Stimulated activated CD8-positive, alpha-beta memory T cell treated with anti-CD3 and anti-CD28 coated beads, Interleukin-15, amount 100 ng/mL, for 1 hour (primary cell): ENCODE results near the gene MYCL.
"Not testable (repeated sequence)": the region's sequence is repeated elsewhere in the genome, so short reads cannot be mapped to it uniquely, and the experiment has no call there.

Source experiments
- DNase-seq: peaks from one replicate; pipeline ENCODE4 v3.0.0-alpha.2; 2020; ENCODE audit warnings: low read depth

Gene MYCL

GRCh38 chr1:39917825-39918224 lies 16.1 kb upstream of the MYCL start:
- no peak for DNase-seq

- no peak for DNase-seq
Measured at GRCh38 chr1:39915499-39916129, 13.9 kb upstream of the MYCL start.

- not testable (repeated sequence) for DNase-seq
Measured at GRCh38 chr1:39913136-39913535, 11.4 kb upstream of the MYCL start.

- no peak for DNase-seq
Measured at GRCh38 chr1:39910263-39910662, 8.5 kb upstream of the MYCL start.

GRCh38 chr1:39908534-39908933 lies 6.8 kb upstream of the MYCL start:
- no peak for DNase-seq

- no peak for DNase-seq
Measured at GRCh38 chr1:39907528-39908453, 6.1 kb upstream of the MYCL start.

- DNase-seq = no peak
Measured at GRCh38 chr1:39905172-39905571, 3.5 kb upstream of the MYCL start.

- no peak for DNase-seq
Measured at GRCh38 chr1:39902460-39902807, 717 bp upstream of the MYCL start.

- DNase-seq = no peak
Measured at GRCh38 chr1:39901464-39901713, 328 bp downstream of the MYCL start.

GRCh38 chr1:39900662-39901463 lies 854 bp downstream of the MYCL start:
- DNase-seq = no peak

GRCh38 chr1:39899611-39900538 lies 1.8 kb downstream of the MYCL start:
- DNase-seq = no peak

GRCh38 chr1:39898648-39899603 lies 2.8 kb downstream of the MYCL start:
- DNase-seq = no peak

GRCh38 chr1:39898191-39898590 lies 3.5 kb downstream of the MYCL start:
- DNase-seq = no peak

- no peak for DNase-seq
Measured at GRCh38 chr1:39896909-39897685, 4.6 kb downstream of the MYCL start.

- DNase-seq = no peak
Measured at GRCh38 chr1:39895731-39896480, 5.8 kb downstream of the MYCL start.

GRCh38 chr1:39894884-39895495 lies 6.7 kb downstream of the MYCL start:
- no peak for DNase-seq

- DNase-seq = no peak
Measured at GRCh38 chr1:39892601-39893595, 8.8 kb downstream of the MYCL start.

- DNase-seq = no peak
Measured at GRCh38 chr1:39890880-39891279, 10.8 kb downstream of the MYCL start.
